ENCODE results near the gene PLCG2.

DNA sequence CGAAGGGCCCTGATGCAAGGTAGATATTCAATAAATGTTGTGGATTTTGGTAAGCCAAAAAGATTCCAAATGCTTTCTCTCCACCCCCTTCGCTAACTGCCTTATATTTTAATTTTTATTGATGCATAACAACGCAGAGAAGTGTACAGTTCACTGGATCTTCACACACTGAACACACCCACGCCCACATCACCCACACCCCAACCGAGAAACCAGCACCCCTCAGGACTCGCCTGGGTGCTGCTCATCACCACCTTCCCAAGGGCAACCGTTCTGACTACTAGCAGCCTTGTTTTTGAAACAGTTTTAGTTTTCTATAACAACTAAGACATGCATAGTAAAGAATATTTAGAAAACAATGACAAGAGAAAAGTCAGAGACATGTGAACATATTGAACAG lies 9.1 kb upstream of the PLCG2 start:
- TF ChIP-seq POLR2A (IDR thresholded peaks at IDR 0.05; ENCODE audit: low read length) (no peak), GATA1 (IDR thresholded peaks at IDR 0.05; ENCODE audit: low read depth, low read length) (no peak)
